GM19452 (cell line): ENCODE results near the gene PLCH1.

Source experiments
- ATAC-seq: cut with Tn5 transposase; IDR thresholded peaks from one replicate; pipeline ENCODE4 v1.9.1; 2021; ENCODE audit not compliant: unreplicated experiment

The PLCH1 gene

GRCh38 chr3:155608228-155608920, 136.5 kb downstream of the PLCH1 start:
- ATAC-seq, result no peak

- no peak for ATAC-seq
These were observed 137.1 kb downstream of the PLCH1 start for GRCh38 chr3:155607761-155608160.

GRCh38 chr3:155605571-155605970, 139.3 kb downstream of the PLCH1 start:
- ATAC-seq, result no peak

DNA sequence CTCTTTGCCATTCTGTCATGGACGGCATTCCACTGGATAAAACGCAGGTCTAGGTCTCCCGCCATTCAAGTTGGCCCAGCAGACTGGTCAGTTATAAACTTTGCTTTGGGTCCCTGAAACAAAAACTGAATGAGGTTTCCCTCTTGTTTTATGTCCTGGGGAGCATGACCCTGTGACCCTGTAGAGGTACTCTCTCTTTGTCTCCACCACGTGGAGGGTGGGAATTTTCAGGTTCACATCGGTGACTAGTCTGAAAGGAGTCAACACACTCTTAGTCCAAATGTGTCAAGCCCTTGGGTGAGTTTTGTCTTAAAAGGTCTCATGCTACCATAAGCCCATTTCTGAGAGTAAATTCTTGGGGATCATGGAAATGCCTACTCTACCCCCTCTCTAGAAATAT, 139.9 kb downstream of the PLCH1 start:
- no peak for ATAC-seq

- no peak for ATAC-seq
These were observed 140.7 kb downstream of the PLCH1 start for GRCh38 chr3:155604126-155604525.

DNA sequence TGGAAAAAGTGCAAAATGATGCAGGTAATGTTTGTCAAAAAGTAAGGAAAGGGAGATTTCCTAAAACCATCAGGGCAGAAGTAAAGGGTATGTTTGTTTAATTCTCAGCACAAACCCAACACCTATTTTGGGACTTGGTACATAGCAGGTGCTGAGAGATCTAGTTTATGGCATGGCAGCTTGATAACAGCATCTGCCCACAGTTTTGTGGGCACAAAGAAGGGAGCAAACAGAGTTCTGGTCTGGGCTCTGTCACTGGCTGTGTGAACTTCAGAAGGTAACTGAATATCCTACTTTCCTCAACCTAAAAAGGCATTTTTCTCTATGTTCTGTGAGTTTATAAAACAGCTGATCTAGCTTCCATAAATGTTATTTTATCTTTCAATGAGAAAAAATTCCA, 141.6 kb downstream of the PLCH1 start:
- ATAC-seq, result no peak

- ATAC-seq, result no peak
These were observed 142.6 kb downstream of the PLCH1 start for GRCh38 chr3:155602307-155602706.

GRCh38 chr3:155598671-155599070, 146.2 kb downstream of the PLCH1 start:
- ATAC-seq, result no peak

- no peak for ATAC-seq
These were observed 148.3 kb downstream of the PLCH1 start for GRCh38 chr3:155596615-155597014.

- ATAC-seq, result no peak
These were observed 149.5 kb downstream of the PLCH1 start for GRCh38 chr3:155595371-155595770.

GRCh38 chr3:155594526-155595187, 150.2 kb downstream of the PLCH1 start:
- ATAC-seq, result no peak

- ATAC-seq, result no peak
These were observed 157.3 kb downstream of the PLCH1 start for GRCh38 chr3:155587581-155587980.

DNA sequence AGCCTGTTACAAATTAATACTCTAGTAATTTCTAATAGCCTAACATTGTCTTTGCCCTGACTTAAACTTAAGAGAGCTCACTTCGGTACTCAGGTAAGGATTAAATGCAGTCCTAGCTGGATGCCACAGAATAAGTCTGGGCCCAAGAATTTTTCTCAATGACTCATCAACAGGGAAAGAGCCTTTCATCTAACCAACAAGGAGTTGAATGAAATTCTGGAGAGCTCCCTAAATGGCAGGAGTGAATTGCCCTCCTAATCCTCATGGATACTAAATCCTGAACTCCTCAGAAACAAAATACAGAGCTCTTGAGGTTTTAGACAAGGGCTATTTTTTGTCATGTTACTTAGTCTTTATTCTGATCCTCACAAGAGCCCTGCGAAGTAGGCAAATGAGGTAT, 159.5 kb downstream of the PLCH1 start:
- no peak for ATAC-seq

DNA sequence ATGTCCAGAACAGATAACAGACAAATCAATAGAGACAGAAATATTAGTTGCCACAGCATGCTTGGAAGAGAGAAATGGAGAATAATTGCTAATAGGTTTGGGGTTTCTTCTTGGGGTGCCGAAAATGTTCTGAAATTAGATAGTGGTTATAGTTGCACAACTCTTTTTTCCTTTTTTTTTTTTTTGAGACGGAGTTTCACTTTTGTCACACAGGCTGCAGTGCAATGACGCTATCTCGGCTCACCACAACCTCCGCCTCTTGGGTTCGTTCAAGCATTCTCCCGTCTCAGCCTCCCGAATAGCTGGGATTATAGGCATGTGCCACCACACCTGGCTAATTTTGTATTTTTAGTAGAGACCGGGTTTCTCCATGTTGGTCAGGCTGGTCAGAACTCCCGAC, 163.3 kb downstream of the PLCH1 start:
- no peak for ATAC-seq

DNA sequence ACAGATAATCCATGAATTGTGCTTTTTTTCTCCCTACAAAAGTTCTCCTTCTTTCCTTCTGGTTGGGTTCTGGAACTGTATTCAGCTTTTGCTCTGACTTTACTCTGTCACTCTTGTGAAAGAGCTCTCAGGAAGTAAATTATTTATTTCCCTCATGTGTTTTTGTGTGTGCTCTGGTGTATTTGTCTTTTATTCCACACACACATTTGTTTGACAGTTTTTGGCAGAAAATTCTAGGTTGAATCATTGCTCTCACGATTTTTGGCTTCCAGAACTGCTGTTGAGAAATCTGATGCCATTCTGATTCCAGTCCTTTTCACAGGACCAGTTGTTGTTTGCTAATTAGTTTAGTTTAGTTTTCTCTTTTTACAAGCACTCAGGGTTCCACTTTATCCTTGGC, 172.8 kb downstream of the PLCH1 start:
- ATAC-seq, result no peak

DNA sequence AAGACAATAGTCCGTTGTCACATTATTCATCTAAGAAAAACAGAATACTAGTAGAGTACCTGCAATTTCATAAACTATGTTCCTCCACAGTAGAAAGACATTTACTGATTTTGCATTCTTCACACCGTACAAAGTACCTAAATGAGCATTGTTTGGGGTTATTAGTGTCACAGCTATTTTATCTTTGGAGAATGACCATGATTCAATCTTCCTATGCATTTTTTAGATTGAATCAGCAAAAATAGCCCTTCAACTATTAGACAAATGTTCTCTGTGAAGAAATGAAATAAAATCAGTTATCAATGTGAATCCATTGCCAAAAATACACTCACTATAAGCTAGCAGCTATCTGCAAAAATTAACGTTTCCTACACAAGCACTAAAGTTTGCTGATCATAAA, 176.6 kb downstream of the PLCH1 start:
- ATAC-seq, result no peak

DNA sequence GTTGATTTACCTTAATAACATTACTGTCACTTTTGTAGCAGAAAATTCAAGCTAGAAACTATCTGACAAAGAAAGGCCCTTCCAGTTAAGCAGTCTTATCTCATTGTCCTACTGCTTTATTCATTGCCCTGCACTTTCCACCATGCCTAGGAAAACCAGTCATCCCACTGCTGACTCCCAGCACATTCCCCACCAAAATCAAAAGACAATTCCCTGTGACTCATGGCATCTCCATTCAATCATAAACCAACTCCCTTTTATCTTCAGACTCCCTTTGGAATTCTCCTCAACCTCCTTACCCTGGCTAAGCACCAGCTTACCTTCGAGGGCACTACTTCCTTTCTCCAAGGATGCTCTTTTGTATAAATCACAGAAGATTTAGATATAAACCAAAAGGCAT, 184.3 kb downstream of the PLCH1 start:
- ATAC-seq, result no peak

DNA sequence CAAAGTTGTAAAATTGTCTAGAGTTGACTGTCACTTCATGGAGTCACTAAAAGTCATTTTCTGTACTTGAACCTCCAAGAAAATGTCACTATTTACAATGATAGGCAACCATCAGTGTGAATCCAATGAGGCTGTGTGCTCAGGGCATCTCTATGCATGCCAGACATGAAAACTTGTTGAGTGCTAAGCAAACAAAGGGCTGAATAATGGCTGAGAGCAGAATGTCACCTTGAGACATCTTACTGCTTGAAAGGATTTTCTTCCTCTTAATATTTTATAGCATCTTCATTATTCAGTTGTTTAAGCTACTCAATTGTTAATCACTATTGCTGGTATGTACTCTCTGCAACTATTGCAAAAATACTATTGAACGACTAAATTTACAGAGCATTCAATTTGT, 184.7 kb downstream of the PLCH1 start:
- no peak for ATAC-seq

- ATAC-seq, result no peak
These were observed 188.3 kb downstream of the PLCH1 start for GRCh38 chr3:155556531-155556930.

DNA sequence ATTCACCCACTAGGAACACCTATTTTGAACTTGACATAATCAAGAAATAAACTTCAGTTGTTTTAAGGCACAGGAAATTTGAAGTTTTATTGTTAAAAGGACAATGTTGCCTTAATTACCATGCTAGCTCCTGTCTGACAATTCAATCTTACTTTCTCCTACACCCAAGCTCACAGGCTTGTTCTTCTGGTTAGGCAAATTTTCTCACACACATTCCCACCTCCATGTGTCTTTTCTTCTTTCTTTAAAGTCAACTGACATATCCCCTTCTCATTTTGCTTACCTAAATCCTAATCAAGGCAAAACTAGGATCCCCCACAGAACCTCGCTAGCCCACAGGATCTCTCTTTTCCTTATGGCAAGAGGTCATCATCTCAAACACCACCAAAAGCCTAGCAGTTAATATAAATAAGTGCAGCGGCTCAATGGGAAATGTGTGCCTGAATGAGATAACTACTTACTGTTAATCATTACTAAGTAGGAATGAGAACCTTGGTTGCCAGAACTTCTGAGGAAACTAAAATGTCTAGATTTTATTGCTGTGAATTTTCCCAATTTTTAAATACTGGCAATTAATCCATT, 189.3 kb downstream of the PLCH1 start:
- ATAC-seq, result peak; percentile 11

DNA sequence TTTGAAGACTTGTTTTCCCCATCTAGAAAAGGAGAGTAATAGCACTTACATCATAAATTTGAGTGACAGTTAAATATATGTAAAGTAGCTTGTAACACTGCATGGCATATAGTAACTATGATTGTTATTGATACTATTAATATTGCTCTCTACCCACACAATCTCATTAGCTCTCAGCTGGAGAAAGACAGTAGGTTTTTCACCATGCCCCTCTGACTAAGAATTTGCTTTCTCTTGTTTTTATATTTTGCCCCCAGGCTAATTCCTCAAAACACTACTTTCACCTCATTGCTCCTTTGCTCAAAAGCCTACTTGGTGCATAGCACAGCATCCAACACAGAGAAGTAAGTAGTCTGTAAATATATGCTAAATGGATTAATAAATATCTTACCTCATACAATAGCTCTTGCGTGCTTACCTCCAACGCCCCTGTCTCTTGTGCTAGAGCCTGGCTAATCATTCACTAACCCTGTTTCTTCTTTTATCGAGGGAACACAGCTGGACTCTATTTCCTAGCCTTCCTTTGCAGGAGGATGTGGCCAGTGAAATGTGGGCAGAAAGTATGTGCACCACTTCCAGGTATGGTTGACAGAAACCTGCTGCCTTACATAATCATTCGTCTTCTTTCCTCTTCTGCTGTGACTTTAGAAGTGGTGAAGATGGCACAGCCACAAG, 190.0 kb downstream of the PLCH1 start:
- ATAC-seq, result peak; percentile 85

GRCh38 chr3:155553780-155554179, 191.1 kb downstream of the PLCH1 start:
- peak; percentile 32 for ATAC-seq
